H9 (cell line): Measurements from ENCODE around the gene TRHDE. TPM values are rescaled to one million over a fixed set of nuclear protein-coding genes. Genes with fewer than 3 reads are reported as not detected.

Experiments used
- DNase-seq: peaks from one replicate; pipeline ENCODE4 v3.0.0-alpha.2; 2017
- H2AFZ ChIP-seq: one replicate; pipeline ENCODE4 v1.6.1; 2013; ENCODE audit warnings: mild to moderate bottlenecking, low read length, control low read depth, moderate library complexity
- H2AK5ac ChIP-seq: 2 replicates; pipeline ENCODE4 v1.6.1; 2013; ENCODE audit warnings: low read length, control low read depth, mixed read lengths; ENCODE audit not compliant: insufficient read length
- H2BK120ac ChIP-seq: one replicate; pipeline ENCODE4 v1.6.1; 2013; ENCODE audit warnings: low read depth, mild to moderate bottlenecking, low read length, control low read depth, inconsistent platforms; ENCODE audit not compliant: poor library complexity, severe bottlenecking
- H2BK12ac ChIP-seq: 2 replicates; pipeline ENCODE4 v1.6.1; 2013; ENCODE audit warnings: low read length, control low read depth, mixed read lengths, low read depth; ENCODE audit not compliant: insufficient read length
- H2BK15ac ChIP-seq: 2 replicates; pipeline ENCODE4 v1.6.1; 2013; ENCODE audit warnings: low read depth, low read length, control low read depth
- H2BK20ac ChIP-seq: one replicate; pipeline ENCODE4 v1.6.1; 2013; ENCODE audit warnings: low read depth, mild to moderate bottlenecking, low read length, control low read depth, inconsistent platforms; ENCODE audit not compliant: poor library complexity, severe bottlenecking
- H2BK5ac ChIP-seq: 2 replicates; pipeline ENCODE4 v1.6.1; 2013; ENCODE audit warnings: low read length, control low read depth, mixed read lengths; ENCODE audit not compliant: insufficient read length
- H3K14ac ChIP-seq: 2 replicates; pipeline ENCODE4 v1.6.1; 2013; ENCODE audit warnings: low read length, control low read depth; ENCODE audit not compliant: insufficient read depth
- H3K18ac ChIP-seq: 2 replicates; pipeline ENCODE4 v1.6.1; 2013; ENCODE audit warnings: low read depth, mild to moderate bottlenecking, mixed read lengths, low read length, control low read depth; ENCODE audit not compliant: insufficient read length
- H3K23ac ChIP-seq: 2 replicates; pipeline ENCODE4 v1.6.1; 2013; ENCODE audit warnings: low read length, control low read depth, mixed read lengths, low read depth; ENCODE audit not compliant: insufficient read length
- H3K23me2 ChIP-seq: 2 replicates; pipeline ENCODE4 v1.6.1; 2013; ENCODE audit warnings: low read depth, mild to moderate bottlenecking, mixed read lengths, low read length, control low read depth; ENCODE audit not compliant: insufficient read length, poor library complexity, severe bottlenecking
- H3K27ac ChIP-seq: 2 replicates; pipeline ENCODE4 v1.5.1; 2013; ENCODE audit warnings: low read length, control low read depth, mixed read lengths, low read depth; ENCODE audit not compliant: insufficient read length
- H3K27me3 ChIP-seq: 2 replicates; pipeline ENCODE4 v1.6.1; 2013; ENCODE audit warnings: low read length, control low read depth, inconsistent platforms; ENCODE audit not compliant: insufficient read depth
- H3K4ac ChIP-seq: 2 replicates; pipeline ENCODE4 v1.6.1; 2013; ENCODE audit warnings: low read depth, mild to moderate bottlenecking, control low read depth, inconsistent platforms, low read length, moderate library complexity
- H3K4me1 ChIP-seq: 2 replicates; pipeline ENCODE4 v1.6.1; 2013; ENCODE audit warnings: low read length, control low read depth, inconsistent platforms; ENCODE audit not compliant: insufficient read depth
- H3K4me2 ChIP-seq: 2 replicates; pipeline ENCODE4 v1.6.1; 2013; ENCODE audit warnings: low read length, control low read depth, mixed read lengths; ENCODE audit not compliant: insufficient read length, insufficient read depth
- H3K56ac ChIP-seq: 2 replicates; pipeline ENCODE4 v1.6.1; 2013; ENCODE audit warnings: low read depth, mild to moderate bottlenecking, mixed read lengths, low read length, control low read depth; ENCODE audit not compliant: insufficient read length
- H3K79me1 ChIP-seq: 2 replicates; pipeline ENCODE4 v1.6.1; 2013; ENCODE audit warnings: low read depth, mild to moderate bottlenecking, moderate library complexity, low read length, control low read depth, inconsistent platforms; ENCODE audit not compliant: insufficient read depth, poor library complexity, severe bottlenecking
- H3K79me2 ChIP-seq: 2 replicates; pipeline ENCODE4 v1.6.1; 2013; ENCODE audit warnings: low read length, control low read depth, inconsistent platforms; ENCODE audit not compliant: insufficient read depth
- H3K9ac ChIP-seq: 2 replicates; pipeline ENCODE4 v1.6.1; 2013; ENCODE audit warnings: low read length, control low read depth, mixed read lengths; ENCODE audit not compliant: insufficient read length; ENCODE audit errors: extremely low read depth
- H3K9me3 ChIP-seq: one replicate; pipeline ENCODE4 v1.6.1; 2013; ENCODE audit warnings: low read depth, low read length, inconsistent platforms; ENCODE audit not compliant: control insufficient read depth
- H3T11ph ChIP-seq: one replicate; pipeline ENCODE4 v1.6.1; 2013; ENCODE audit warnings: mild to moderate bottlenecking, low read length, control low read depth, inconsistent platforms
- H4K20me1 ChIP-seq: one replicate; pipeline ENCODE4 v1.6.1; 2013; ENCODE audit not compliant: control insufficient read depth, insufficient read length, insufficient read depth
- H4K5ac ChIP-seq: 2 replicates; pipeline ENCODE4 v1.6.1; 2013; ENCODE audit warnings: low read depth, mild to moderate bottlenecking, mixed read lengths, low read length, control low read depth; ENCODE audit not compliant: insufficient read length
- H4K8ac ChIP-seq: replicated peaks from 2 replicates; pipeline ENCODE4 v1.6.1; 2013; ENCODE audit warnings: low read length, control low read depth, mixed read lengths, low read depth; ENCODE audit not compliant: insufficient read length
- H4K91ac ChIP-seq: 2 replicates; pipeline ENCODE4 v1.6.1; 2013; ENCODE audit warnings: low read depth, mild to moderate bottlenecking, moderate library complexity, mixed read lengths, low read length, control low read depth; ENCODE audit not compliant: insufficient read length
- H3K27ac Mint-ChIP-seq, 3 experiments: 2 replicates in 2 of 3; 3 replicates in 1 of 3; pipeline ENCODE4 v1.8.0; 2020 to 2021; ENCODE audit warnings: mixed read lengths in 3 of 3, mild to moderate bottlenecking in 1 of 3, moderate library complexity in 1 of 3
- H3K27me3 Mint-ChIP-seq: 2 replicates; pipeline ENCODE4 v1.8.0; 2021; ENCODE audit warnings: low read depth, mild to moderate bottlenecking, moderate library complexity, mixed read lengths
- H3K36me3 Mint-ChIP-seq, 3 experiments: 2 replicates in 2 of 3; 3 replicates in 1 of 3; pipeline ENCODE4 v1.8.0; 2020 to 2021; ENCODE audit warnings: low read depth in 3 of 3, mixed read lengths in 3 of 3; ENCODE audit not compliant: insufficient read depth in 1 of 3
- H3K4me1 Mint-ChIP-seq, 2 experiments: 2 replicates each; pipeline ENCODE4 v1.8.0; 2020; ENCODE audit warnings: mixed read lengths in 2 of 2
- H3K4me3 Mint-ChIP-seq, 2 experiments: 2 replicates in 1 of 2; 3 replicates in 1 of 2; pipeline ENCODE4 v1.8.0; 2020 to 2021; ENCODE audit warnings: mild to moderate bottlenecking in 2 of 2, mixed read lengths in 2 of 2, moderate library complexity in 1 of 2
- H3K9me3 Mint-ChIP-seq, 2 experiments: 2 replicates in 1 of 2; 3 replicates in 1 of 2; pipeline ENCODE4 v1.8.0; 2020; ENCODE audit warnings: mild to moderate bottlenecking in 2 of 2, mixed read lengths in 2 of 2, moderate library complexity in 1 of 2
- CTCF ChIP-seq: fragments of 200-600 bp; sonication (generic); conservative IDR thresholded peaks from 3 replicates; pipeline ENCODE4 v1.8.0; 2021; ENCODE audit warnings: antibody characterized with exemption, mild to moderate bottlenecking
- WGBS: extraction: QIAGEN DNeasy Blood & Tissue Kit; methylation state at CpG from one replicate; pipeline ENCODE4 v1.1.7; 2013; ENCODE audit warnings: missing lambda C conversion rate, low lambda C conversion rate, mixed read lengths; ENCODE audit not compliant: insufficient read length; ENCODE audit errors: extremely low coverage; 5-methylcytosine and 5-hydroxymethylcytosine counted together
- total RNA-seq: library from RNA; stranded (reverse); gene quantifications from 2 replicates; pipeline ENCODE4 v1.2.1, GENCODE V29; 2021

TRHDE gene
- total RNA-seq, 1 experiment from 2014 or later: 1.0 TPM

- no peaks in the 10 kb centered on the region for H3K9me3 ChIP-seq
- no peak overlapping the region for H3K23ac ChIP-seq
- no peak overlapping the region for H3K18ac ChIP-seq
- no peaks in the 10 kb centered on the region for H3K23me2 ChIP-seq
- no peak overlapping the region for H3K4me2 ChIP-seq
- H4K20me1 ChIP-seq: no peaks in the 10 kb centered on the region
- H3K27ac ChIP-seq: no peak overlapping the region
- no peak overlapping the region for H3K14ac ChIP-seq
- no peaks in the 10 kb centered on the region for H3K79me2 ChIP-seq
- H3T11ph ChIP-seq: no peak overlapping the region
- H2AFZ ChIP-seq: no peak overlapping the region
- no peaks in the 10 kb centered on the region for H3K27me3 ChIP-seq
- no peak for TF ChIP-seq CTCF
- H2BK12ac ChIP-seq: no peak overlapping the region
- no peak overlapping the region for H2BK5ac ChIP-seq
- H3K4me3 Mint-ChIP-seq: no peak overlapping the region
- no peak for DNase-seq
- H4K91ac ChIP-seq: no peak overlapping the region
- H3K36me3 Mint-ChIP-seq: peaks cover 0 to 2% (median 0%) of the 10 kb centered on the region in 3 experiments; a peak in 2 of 7 replicates
- H3K27ac Mint-ChIP-seq: no peak overlapping the region
- H4K8ac ChIP-seq: no peak overlapping the region
- H4K5ac ChIP-seq: no peak overlapping the region
- H3K27me3 Mint-ChIP-seq: no peaks in the 10 kb centered on the region
- H3K79me1 ChIP-seq: no peaks in the 10 kb centered on the region
- no peak overlapping the region for H2BK120ac ChIP-seq
- H2BK15ac ChIP-seq: no peak overlapping the region
- H3K9me3 Mint-ChIP-seq: peaks cover 0 to 4% of the 10 kb centered on the region in 2 experiments; a peak in 2 of 5 replicates
- no CpG with 5 or more reads among the region's 1 CpG for WGBS
- H3K9ac ChIP-seq: no peak overlapping the region
- H3K56ac ChIP-seq: no peak overlapping the region
- no peak overlapping the region for H3K4ac ChIP-seq
- no peak overlapping the region for H2AK5ac ChIP-seq
- peaks cover 4% of the 10 kb centered on the region; the same call in 1 of the 2 replicates for H3K4me1 ChIP-seq
- H3K4me1 Mint-ChIP-seq: peaks cover 20% of the 10 kb centered on the region in 2 experiments
- no peak overlapping the region for H2BK20ac ChIP-seq
Observed at GRCh38 chr12:72390146-72390545, 118.0 kb downstream of the TRHDE start.
